ENCODE results near the gene TYW5. TPM values are rescaled to one million over a fixed set of nuclear protein-coding genes. Genes with fewer than 3 reads are reported as not detected.

Gene TYW5
- total RNA-seq, 1 experiment from 2014 or later: 9.0 TPM

DNA sequence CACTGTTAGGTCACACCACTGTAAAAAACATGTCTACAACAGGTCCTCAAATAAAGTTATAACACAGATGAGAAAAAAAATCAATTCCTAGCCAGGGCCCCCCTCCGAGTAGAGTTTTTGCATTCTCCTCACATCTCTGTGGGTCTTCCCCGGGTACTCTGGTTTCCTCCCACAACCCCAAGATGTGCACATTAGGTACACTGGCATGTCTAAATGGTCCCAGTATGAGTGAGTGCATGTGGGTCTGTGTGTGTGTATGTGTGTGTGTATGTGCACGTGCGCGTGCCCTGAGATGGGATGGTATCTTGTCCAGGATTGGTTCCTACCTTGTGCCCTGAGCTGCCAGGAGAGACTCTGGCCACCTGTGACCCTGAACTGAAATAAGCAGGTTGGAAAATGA, 4.9 kb downstream of the TYW5 start:
- Histone ChIP-seq H3F3A (ENCODE audit: low read length, unreplicated experiment) (no peaks in the 10 kb centered on the region), H3K4me1 (ENCODE audit: insufficient read depth, low read length) (peaks cover 11% of the 10 kb centered on the region), H3K4me2 (ENCODE audit: low read length) (no peak overlapping the region), H3K9me3 (ENCODE audit: low read length) (no peaks in the 10 kb centered on the region), H2AFZ (ENCODE audit: low read length) (no peak overlapping the region), H3K9ac (ENCODE audit: low read length) (no peak overlapping the region), H3K27me3 (ENCODE audit: low read length) (no peaks in the 10 kb centered on the region), H3K36me3 (ENCODE audit: low read depth, low read length) (peaks cover 40% of the 10 kb centered on the region), H4K20me1 (ENCODE audit: low read length) (no peaks in the 10 kb centered on the region), H3K9me2 (replicated peaks; ENCODE audit: low read length) (no peaks in the 10 kb centered on the region), H3K79me2 (ENCODE audit: low read length) (peaks cover 56% of the 10 kb centered on the region), H3K27ac (ENCODE audit: low read length) (no peak overlapping the region), H3K4me3 (ENCODE audit: low read length) (no peak overlapping the region)
- intact Hi-C loops (cut with micrococcal nuclease): no loop called here
- ATAC-seq: no peak
- no TSS peak for BruUV-seq (replicated peaks)
- no peak for DNase-seq
- no peak for TF ChIP-seq EZH2 (IDR thresholded peaks at IDR 0.05; ENCODE audit: low read length, unreplicated experiment)
- no peak for TF ChIP-seq EZH2phosphoT487 (IDR thresholded peaks at IDR 0.05; ENCODE audit: borderline replicate concordance, low read length)
- TF ChIP-seq CTCF (conservative IDR thresholded peaks at IDR 0.05; ENCODE audit: low read depth, low read length): no peak
- ChIA-PET POLR2A (ENCODE audit: unreplicated experiment) (no interaction called here), CTCF (no interaction called here)

- POLR2A ChIA-PET (ENCODE audit: unreplicated experiment): interaction anchor here (0.7 kb wide), 1 partner anchor 18 kb away, joined by 3 read pairs; no protein-coding TSS in a partner anchor
- Histone ChIP-seq H3K36me3 (ENCODE audit: low read depth, low read length) (peaks cover 58% of the 10 kb centered on the region), H3K9ac (ENCODE audit: low read length) (no peak overlapping the region), H3K4me3 (ENCODE audit: low read length) (no peak overlapping the region), H3K9me3 (ENCODE audit: low read length) (no peaks in the 10 kb centered on the region), H3K9me2 (replicated peaks; ENCODE audit: low read length) (no peaks in the 10 kb centered on the region), H3F3A (ENCODE audit: low read length, unreplicated experiment) (no peaks in the 10 kb centered on the region), H3K27ac (ENCODE audit: low read length) (no peak overlapping the region), H4K20me1 (ENCODE audit: low read length) (no peaks in the 10 kb centered on the region), H3K27me3 (ENCODE audit: low read length) (no peaks in the 10 kb centered on the region), H3K79me2 (ENCODE audit: low read length) (peaks cover 28% of the 10 kb centered on the region), H3K4me2 (ENCODE audit: low read length) (no peak overlapping the region), H3K4me1 (ENCODE audit: insufficient read depth, low read length) (no peaks in the 10 kb centered on the region), H2AFZ (ENCODE audit: low read length) (no peak overlapping the region)
- ATAC-seq (no peak), DNase-seq (no peak)
- TF ChIP-seq EZH2phosphoT487 (IDR thresholded peaks at IDR 0.05; ENCODE audit: borderline replicate concordance, low read length): no peak
- no peak for TF ChIP-seq EZH2 (IDR thresholded peaks at IDR 0.05; ENCODE audit: low read length, unreplicated experiment)
- TF ChIP-seq CTCF (conservative IDR thresholded peaks at IDR 0.05; ENCODE audit: low read depth, low read length): no peak
- no TSS peak for BruUV-seq (replicated peaks)
- CTCF ChIA-PET: no interaction called here
- intact Hi-C loops (cut with micrococcal nuclease): no loop called here
Measured at GRCh38 chr2:199946836-199947235, 8.5 kb downstream of the TYW5 start.

DNA sequence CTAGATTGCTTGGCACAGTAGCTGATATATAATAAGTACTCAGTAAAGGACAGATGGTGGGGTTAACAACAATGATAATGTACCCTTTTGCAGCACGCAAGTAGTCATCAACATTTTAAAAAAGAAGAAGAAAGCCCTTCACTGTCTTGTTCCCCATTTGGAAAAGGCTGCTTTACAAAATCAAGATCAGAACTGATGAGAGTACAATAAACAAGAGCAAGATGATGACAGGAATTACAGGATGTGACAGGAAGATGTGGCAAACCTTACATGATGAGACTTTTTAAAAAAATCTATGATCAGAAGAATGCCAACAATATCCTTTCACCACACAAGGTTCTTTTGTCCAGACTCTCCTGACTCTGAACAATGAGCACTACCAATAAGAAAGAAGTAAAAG, 9.1 kb downstream of the TYW5 start:
- Histone ChIP-seq H3K36me3 (ENCODE audit: low read depth, low read length) (peaks cover 58% of the 10 kb centered on the region), H3K4me2 (ENCODE audit: low read length) (no peak overlapping the region), H4K20me1 (ENCODE audit: low read length) (no peaks in the 10 kb centered on the region), H3K27me3 (ENCODE audit: low read length) (no peaks in the 10 kb centered on the region), H3K9me2 (replicated peaks; ENCODE audit: low read length) (no peaks in the 10 kb centered on the region), H3K79me2 (ENCODE audit: low read length) (peaks cover 25% of the 10 kb centered on the region), H3K9me3 (ENCODE audit: low read length) (no peaks in the 10 kb centered on the region), H3K4me1 (ENCODE audit: insufficient read depth, low read length) (no peaks in the 10 kb centered on the region), H2AFZ (ENCODE audit: low read length) (no peak overlapping the region), H3K27ac (ENCODE audit: low read length) (no peak overlapping the region), H3K9ac (ENCODE audit: low read length) (no peak overlapping the region), H3K4me3 (ENCODE audit: low read length) (no peak overlapping the region), H3F3A (ENCODE audit: low read length, unreplicated experiment) (no peaks in the 10 kb centered on the region)
- ATAC-seq (no peak), DNase-seq (no peak)
- no TSS peak for BruUV-seq (replicated peaks)
- TF ChIP-seq CTCF (conservative IDR thresholded peaks at IDR 0.05; ENCODE audit: low read depth, low read length) (no peak), EZH2phosphoT487 (IDR thresholded peaks at IDR 0.05; ENCODE audit: borderline replicate concordance, low read length) (no peak), EZH2 (IDR thresholded peaks at IDR 0.05; ENCODE audit: low read length, unreplicated experiment) (no peak)
- intact Hi-C loops (cut with micrococcal nuclease): no loop called here
- POLR2A ChIA-PET (ENCODE audit: unreplicated experiment): no interaction called here
- CTCF ChIA-PET: no interaction called here

All from PC-3 (cell line).